BJ (cell line): ENCODE data around the gene AMIGO2. TPM values are rescaled to one million over a fixed set of nuclear protein-coding genes. Genes with fewer than 3 reads are reported as not detected.
"Not testable (repeated sequence)": the region's sequence is repeated elsewhere in the genome, so short reads cannot be mapped to it uniquely, and the experiment has no call there.

Experiments used
- CTCF ChIA-PET: fragments of 350-600 bp; formaldehyde crosslinking; extraction: SDS; loops from one replicate; lab custom pipeline; 2021; ENCODE audit warnings: antibody characterized with exemption, inconsistent platforms; lab: Yijun Ruan, JAX
- POLR2A ChIA-PET: fragments of 300-600 bp; sonication (Branson Sonifier 250); formaldehyde crosslinking; extraction: SDS; loops from one replicate; lab custom pipeline; 2021; ENCODE audit warnings: antibody characterized with exemption; lab: Charles Lee
- DNase-seq: peaks from one replicate; pipeline ENCODE4 v3.0.0-alpha.2; 2011; ENCODE audit warnings: low read depth
- H3K27me3 ChIP-seq: 2 replicates; pipeline ENCODE4 v1.6.0; 2011; ENCODE audit warnings: low read length; ENCODE audit not compliant: control insufficient read depth, insufficient read depth
- H3K36me3 ChIP-seq: 2 replicates; pipeline ENCODE4 v1.5.1; 2011; ENCODE audit warnings: low read length; ENCODE audit not compliant: control insufficient read depth, insufficient read depth
- H3K4me3 ChIP-seq: 2 replicates; pipeline ENCODE4 v1.5.1; 2011; ENCODE audit warnings: low read depth, mild to moderate bottlenecking, control low read depth, low read length
- polyA plus RNA-seq: library from polyadenylated mRNA; depleted of rRNA; stranded (reverse); fragments of >200 nt; gene quantifications from 2 replicates; pipeline ENCODE4 v1.2.3, GENCODE V29; 2011
- TF ChIP-seq, protein P1 (sequence below): IDR thresholded peaks from 2 replicates; pipeline ENCODE4 v1.5.1; 2011; ENCODE audit warnings: low read depth, mild to moderate bottlenecking, control low read depth, inconsistent platforms, low read length, moderate library complexity; ENCODE audit not compliant: insufficient read depth

Gene AMIGO2
- polyA plus RNA-seq, 1 experiment: 107 TPM

GRCh38 chr12:47054659-47055058 is 25.1 kb downstream of the AMIGO2 start:
- no peaks in the 10 kb centered on the region for H3K27me3 ChIP-seq
- no peak for DNase-seq
- ChIA-PET POLR2A (no interaction called here), CTCF (no interaction called here)
- no peaks in the 10 kb centered on the region for H3K36me3 ChIP-seq
- TF ChIP-seq, protein P1, sequence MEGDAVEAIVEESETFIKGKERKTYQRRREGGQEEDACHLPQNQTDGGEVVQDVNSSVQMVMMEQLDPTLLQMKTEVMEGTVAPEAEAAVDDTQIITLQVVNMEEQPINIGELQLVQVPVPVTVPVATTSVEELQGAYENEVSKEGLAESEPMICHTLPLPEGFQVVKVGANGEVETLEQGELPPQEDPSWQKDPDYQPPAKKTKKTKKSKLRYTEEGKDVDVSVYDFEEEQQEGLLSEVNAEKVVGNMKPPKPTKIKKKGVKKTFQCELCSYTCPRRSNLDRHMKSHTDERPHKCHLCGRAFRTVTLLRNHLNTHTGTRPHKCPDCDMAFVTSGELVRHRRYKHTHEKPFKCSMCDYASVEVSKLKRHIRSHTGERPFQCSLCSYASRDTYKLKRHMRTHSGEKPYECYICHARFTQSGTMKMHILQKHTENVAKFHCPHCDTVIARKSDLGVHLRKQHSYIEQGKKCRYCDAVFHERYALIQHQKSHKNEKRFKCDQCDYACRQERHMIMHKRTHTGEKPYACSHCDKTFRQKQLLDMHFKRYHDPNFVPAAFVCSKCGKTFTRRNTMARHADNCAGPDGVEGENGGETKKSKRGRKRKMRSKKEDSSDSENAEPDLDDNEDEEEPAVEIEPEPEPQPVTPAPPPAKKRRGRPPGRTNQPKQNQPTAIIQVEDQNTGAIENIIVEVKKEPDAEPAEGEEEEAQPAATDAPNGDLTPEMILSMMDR: no peak
- H3K4me3 ChIP-seq: no peak overlapping the region

- no peaks in the 10 kb centered on the region for H3K27me3 ChIP-seq
- TF ChIP-seq, protein P1: no peak
- DNase-seq: no peak
- H3K36me3 ChIP-seq: no peaks in the 10 kb centered on the region
- H3K4me3 ChIP-seq: no peak overlapping the region
- CTCF ChIA-PET: no interaction called here
- POLR2A ChIA-PET: no interaction called here
These were observed 25.8 kb downstream of the AMIGO2 start for GRCh38 chr12:47053961-47054360.

- ChIA-PET CTCF (no interaction called here), POLR2A (no interaction called here)
- DNase-seq: no peak
- no peaks in the 10 kb centered on the region for H3K36me3 ChIP-seq
- no peaks in the 10 kb centered on the region for H3K27me3 ChIP-seq
- TF ChIP-seq, protein P1: no peak
- H3K4me3 ChIP-seq: no peak overlapping the region
These were observed 27.5 kb downstream of the AMIGO2 start for GRCh38 chr12:47052274-47052673.

DNA sequence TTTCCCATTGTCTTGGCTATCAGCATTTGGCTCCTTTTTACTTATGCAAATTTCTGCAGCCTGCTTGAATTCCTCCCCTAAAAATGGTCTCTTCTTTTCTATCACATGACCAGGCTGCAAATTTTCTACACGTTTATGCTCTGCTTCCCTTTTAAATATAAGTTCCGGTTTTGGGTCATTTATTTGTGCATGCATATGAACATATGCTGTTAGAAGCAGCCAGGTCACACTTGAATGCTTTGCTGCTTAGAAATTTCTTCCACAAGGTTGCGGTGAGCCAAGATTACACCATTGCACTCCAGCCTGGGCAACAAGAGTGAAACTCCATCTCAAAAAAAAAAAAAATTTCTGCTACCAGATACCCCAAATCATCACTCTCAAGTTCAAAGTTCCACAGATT is 28.5 kb downstream of the AMIGO2 start:
- H3K27me3 ChIP-seq, H3K36me3 ChIP-seq, CTCF ChIA-PET, DNase-seq, POLR2A ChIA-PET, H3K4me3 ChIP-seq: not testable (repeated sequence)

GRCh38 chr12:47048541-47048940 is 31.2 kb downstream of the AMIGO2 start:
- Histone ChIP-seq H3K27me3 (no peaks in the 10 kb centered on the region), H3K4me3 (no peak overlapping the region), H3K36me3 (no peaks in the 10 kb centered on the region)
- TF ChIP-seq, protein P1: no peak
- ChIA-PET POLR2A (no interaction called here), CTCF (no interaction called here)
- no peak for DNase-seq

DNA sequence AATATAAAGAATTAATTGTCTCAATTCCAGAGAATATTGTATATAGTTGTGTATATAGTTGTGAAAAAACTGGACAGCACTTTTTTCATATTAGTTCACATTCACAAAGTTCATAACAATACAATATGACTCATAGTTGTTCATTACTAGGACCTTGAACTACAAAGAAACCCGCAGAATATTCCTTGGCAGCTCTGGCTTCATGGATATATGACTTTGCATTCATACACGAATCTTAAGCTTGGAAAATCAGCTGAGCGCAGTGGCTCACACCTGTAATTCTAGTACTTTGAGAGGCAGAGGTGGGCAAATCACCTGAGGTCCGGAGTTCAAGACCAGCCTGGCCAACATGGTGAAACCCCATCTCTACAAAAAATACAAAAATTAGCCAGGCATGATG is 38.4 kb downstream of the AMIGO2 start:
- ChIA-PET POLR2A (no interaction called here), CTCF (no interaction called here)
- Histone ChIP-seq H3K36me3 (no peaks in the 10 kb centered on the region), H3K27me3 (no peaks in the 10 kb centered on the region), H3K4me3 (no peak overlapping the region)
- no peak for DNase-seq
- TF ChIP-seq, protein P1: no peak
